Endothelial cell of umbilical vein (primary cell): ENCODE measurements around the gene LYRM4. TPM values are rescaled to one million over a fixed set of nuclear protein-coding genes. Genes with fewer than 3 reads are reported as not detected.

ENCODE experiments used
- BruUV-seq: library from RNA; stranded (reverse); fragments of 400-500 nt; replicated peaks from 2 replicates; lab custom pipeline; 2021; lab: Mats Ljungman, UMichigan
- CTCF ChIA-PET: fragments of 300-600, 350-600 bp; sonication (Branson Sonifier 250); formaldehyde crosslinking; loops from one replicate; lab custom pipeline; 2021; ENCODE audit warnings: antibody characterized with exemption, inconsistent platforms; lab: Charles Lee
- POLR2A ChIA-PET: fragments of 300-600, 350-600 bp; sonication (Branson Sonifier 250); formaldehyde crosslinking; loops from one replicate; lab custom pipeline; 2021; ENCODE audit warnings: antibody characterized with exemption, inconsistent platforms; lab: Charles Lee
- DNase-seq: peaks from one replicate; pipeline ENCODE4 v3.0.0-alpha.2; 2011; ENCODE audit warnings: low read depth, low spot score
- FAIRE-seq: peaks from 2 replicates; lab custom pipeline; 2011; peaks lifted over from hg19 to GRCh38; lab: Jason Lieb, UNC
- H2AFZ ChIP-seq: 2 replicates; pipeline ENCODE4 v1.6.0; 2012; ENCODE audit warnings: low read depth, low read length, control low read depth, inconsistent platforms
- H3K27ac ChIP-seq: 2 replicates; pipeline ENCODE4 v1.5.1; 2011; ENCODE audit warnings: low read depth, mild to moderate bottlenecking, control low read depth, low read length, moderate library complexity; ENCODE audit not compliant: insufficient read depth
- H3K27me3 ChIP-seq, 2 experiments: 2 replicates each; pipeline versions ENCODE4 v1.6.0 to v1.6.1; 2011; ENCODE audit warnings: low read length in 2 of 2, mixed read lengths in 1 of 2; ENCODE audit not compliant: control insufficient read depth in 2 of 2, insufficient read depth in 2 of 2
- H3K36me3 ChIP-seq, 2 experiments: 2 replicates in 1 of 2; 3 replicates in 1 of 2; pipeline ENCODE4 v1.5.1; 2011; ENCODE audit warnings: low read length in 2 of 2, mild to moderate bottlenecking in 1 of 2, moderate library complexity in 1 of 2; ENCODE audit not compliant: control insufficient read depth in 2 of 2, insufficient read depth in 2 of 2; ENCODE audit errors: extremely low read depth in 1 of 2
- H3K4me1 ChIP-seq: 3 replicates; pipeline ENCODE4 v1.5.1; 2011; ENCODE audit warnings: mild to moderate bottlenecking, low read length; ENCODE audit not compliant: control insufficient read depth, insufficient read depth; ENCODE audit errors: extremely low read depth
- H3K4me2 ChIP-seq: 2 replicates; pipeline ENCODE4 v1.6.1; 2011; ENCODE audit warnings: low read length, control low read depth, mixed read lengths; ENCODE audit not compliant: insufficient read depth
- H3K4me3 ChIP-seq, 3 experiments: fragments of 200-600 bp in 1 of 3; sonication (generic), shearing (Covaris generic) in 1 of 3; replicated peaks in 1 of 3; 2 replicates each; pipeline ENCODE4 v1.5.1; 2011 to 2016; ENCODE audit warnings: control low read depth in 3 of 3, low read length in 3 of 3, mild to moderate bottlenecking in 2 of 3, inconsistent platforms in 1 of 3, low read depth in 1 of 3, moderate library complexity in 1 of 3; ENCODE audit not compliant: insufficient read depth in 1 of 3
- H3K79me2 ChIP-seq: 2 replicates; pipeline ENCODE4 v1.6.0; 2012; ENCODE audit warnings: low read length, inconsistent platforms; ENCODE audit not compliant: control insufficient read depth, insufficient read depth
- H3K9ac ChIP-seq: replicated peaks from 2 replicates; pipeline ENCODE3; 2011; ENCODE audit warnings: low read length, control low read depth; ENCODE audit not compliant: insufficient read depth; ENCODE audit errors: extremely low read depth
- H3K9me1 ChIP-seq: replicated peaks from 3 replicates; pipeline ENCODE4 v1.6.0; 2011; ENCODE audit warnings: mild to moderate bottlenecking, low read length; ENCODE audit not compliant: control insufficient read depth, insufficient read depth; ENCODE audit errors: extremely low read depth
- H3K9me3 ChIP-seq: replicated peaks from 2 replicates; pipeline ENCODE4 v1.5.1; 2012; ENCODE audit warnings: low read length, inconsistent platforms; ENCODE audit not compliant: control insufficient read depth, insufficient read depth
- H4K20me1 ChIP-seq: replicated peaks from 2 replicates; pipeline ENCODE3; 2011; ENCODE audit warnings: mild to moderate bottlenecking, low read length; ENCODE audit not compliant: control insufficient read depth, insufficient read depth; ENCODE audit errors: extremely low read depth
- EZH2 ChIP-seq: IDR thresholded peaks from 2 replicates; pipeline ENCODE4 v1.6.1; 2012; ENCODE audit warnings: borderline replicate concordance, low read depth, mild to moderate bottlenecking, moderate library complexity, low read length, inconsistent platforms; ENCODE audit not compliant: severe bottlenecking
- FOS ChIP-seq: IDR thresholded peaks from 2 replicates; pipeline ENCODE4 v1.6.1; 2011; ENCODE audit warnings: mild to moderate bottlenecking, low read length, moderate library complexity, borderline replicate concordance; ENCODE audit not compliant: insufficient read depth
- GATA2 ChIP-seq: IDR thresholded peaks from 2 replicates; pipeline ENCODE4 v1.7.0; 2011; ENCODE audit warnings: low read depth, mild to moderate bottlenecking, moderate library complexity, mixed read lengths, low read length; ENCODE audit not compliant: insufficient read length, insufficient read depth
- JUN ChIP-seq: IDR thresholded peaks from 2 replicates; pipeline ENCODE4 v1.6.1; 2011; ENCODE audit warnings: borderline replicate concordance, low read depth; ENCODE audit not compliant: insufficient read length, insufficient read depth
- MAX ChIP-seq: IDR thresholded peaks from 2 replicates; pipeline ENCODE4 v1.6.1; 2011; ENCODE audit not compliant: insufficient read depth, insufficient read length
- MYC ChIP-seq: IDR thresholded peaks from one replicate; pipeline ENCODE4 v1.6.1; 2011; ENCODE audit warnings: mild to moderate bottlenecking, low read depth, low read length
- POLR2A ChIP-seq: IDR thresholded peaks from 2 replicates; pipeline ENCODE4 v1.6.1; 2012; ENCODE audit warnings: low read depth, mild to moderate bottlenecking, control low read depth, low read length
- POLR2AphosphoS5 ChIP-seq: IDR thresholded peaks from 2 replicates; pipeline ENCODE4 v1.6.1; 2012; ENCODE audit warnings: low read depth, mild to moderate bottlenecking, control low read depth, low read length, moderate library complexity; ENCODE audit not compliant: insufficient read depth
- dilution Hi-C: fragments of 300-500 bp; cut with MboI; formaldehyde crosslinking; loops from one replicate; pipeline ENCODE4 v1.15.0; 2019; ENCODE audit warnings: low sequenced_read_pairs; ENCODE audit not compliant: extremely low pct_ligation_motif_present
- intact Hi-C: fragments of 100-400 bp; cut with micrococcal nuclease; formaldehyde crosslinking; loops from one replicate; pipeline ENCODE4 v1.10.0; 2022
- polyA plus RNA-seq, 4 experiments: library from polyadenylated mRNA; depleted of rRNA in 3 of 4; stranded (reverse) in 3 of 4; unstranded in 1 of 4; fragments of >200 nt; gene quantifications; 2 replicates each; pipeline versions ENCODE4 v1.2.1 to v1.2.3, GENCODE V29; 2011 to 2012; ENCODE audit warnings: missing spikeins in 1 of 4
- total RNA-seq: library from RNA; stranded (reverse); gene quantifications from 2 replicates; pipeline ENCODE4 v1.2.3, GENCODE V29; 2021
- TF ChIP-seq, protein P1 (sequence below), 2 donors: IDR thresholded peaks; 1 replicate in 1 of 2; 2 replicates in 1 of 2; pipeline ENCODE4 v1.5.1; 2011; ENCODE audit warnings: low read length in 2 of 2, mild to moderate bottlenecking in 2 of 2, moderate library complexity in 2 of 2, control low read depth in 1 of 2, inconsistent platforms in 1 of 2, low read depth in 1 of 2; ENCODE audit not compliant: insufficient read depth in 1 of 2; ENCODE audit errors: extremely low read depth in 1 of 2

LYRM4 gene
- total and polyA plus RNA-seq, 2 donors (not counting 3 experiments of a cell fraction or from before 2014, with no cell fraction given): 39.5 to 44.0 TPM

- CTCF ChIA-PET: interaction anchor here (1.5 to 2.1 kb wide), 3 partner anchors 11 to 72 kb away, joined by 4 to 5 read pairs (median 5); no protein-coding TSS in a partner anchor
- Histone ChIP-seq H3K9me1 (no peaks in the 10 kb centered on the region), H3K9ac (no peak overlapping the region), H3K4me2 (no peak overlapping the region), H2AFZ (no peak overlapping the region), H3K27me3 (no peaks in the 10 kb centered on the region), H3K79me2 (no peaks in the 10 kb centered on the region), H4K20me1 (no peaks in the 10 kb centered on the region), H3K27ac (no peak overlapping the region), H3K36me3 (no peaks in the 10 kb centered on the region), H3K4me3 (no peak overlapping the region), H3K9me3 (no peaks in the 10 kb centered on the region), H3K4me1 (no peaks in the 10 kb centered on the region)
- no peak for FAIRE-seq
- dilution Hi-C loops: no loop called here
- no TSS peak for BruUV-seq
- TF ChIP-seq EZH2: no peak
- no peak for TF ChIP-seq MAX
- no peak for TF ChIP-seq POLR2AphosphoS5
- no peak for TF ChIP-seq POLR2A
- TF ChIP-seq FOS: no peak
- TF ChIP-seq, protein P1, sequence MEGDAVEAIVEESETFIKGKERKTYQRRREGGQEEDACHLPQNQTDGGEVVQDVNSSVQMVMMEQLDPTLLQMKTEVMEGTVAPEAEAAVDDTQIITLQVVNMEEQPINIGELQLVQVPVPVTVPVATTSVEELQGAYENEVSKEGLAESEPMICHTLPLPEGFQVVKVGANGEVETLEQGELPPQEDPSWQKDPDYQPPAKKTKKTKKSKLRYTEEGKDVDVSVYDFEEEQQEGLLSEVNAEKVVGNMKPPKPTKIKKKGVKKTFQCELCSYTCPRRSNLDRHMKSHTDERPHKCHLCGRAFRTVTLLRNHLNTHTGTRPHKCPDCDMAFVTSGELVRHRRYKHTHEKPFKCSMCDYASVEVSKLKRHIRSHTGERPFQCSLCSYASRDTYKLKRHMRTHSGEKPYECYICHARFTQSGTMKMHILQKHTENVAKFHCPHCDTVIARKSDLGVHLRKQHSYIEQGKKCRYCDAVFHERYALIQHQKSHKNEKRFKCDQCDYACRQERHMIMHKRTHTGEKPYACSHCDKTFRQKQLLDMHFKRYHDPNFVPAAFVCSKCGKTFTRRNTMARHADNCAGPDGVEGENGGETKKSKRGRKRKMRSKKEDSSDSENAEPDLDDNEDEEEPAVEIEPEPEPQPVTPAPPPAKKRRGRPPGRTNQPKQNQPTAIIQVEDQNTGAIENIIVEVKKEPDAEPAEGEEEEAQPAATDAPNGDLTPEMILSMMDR (IDR thresholded peaks at IDR 0.05; ENCODE audit: extremely low read depth in 1 of 2, insufficient read depth in 1 of 2, low read depth in 1 of 2, low read length in 2 of 2): no peak
- no peak for TF ChIP-seq GATA2
- TF ChIP-seq MYC: no peak
- TF ChIP-seq JUN: no peak
- intact Hi-C loops: no loop called here
- DNase-seq: no peak
- POLR2A ChIA-PET: no interaction called here
Measured at GRCh38 chr6:5102267-5102970, 158.3 kb downstream of the LYRM4 start.
